ENCODE measurements around the gene ACSS1. TPM values are rescaled to one million over a fixed set of nuclear protein-coding genes. Genes with fewer than 3 reads are reported as not detected.

The ACSS1 gene
- total RNA-seq, 1 experiment from 2014 or later = 1.5 TPM

- Mint-ChIP-seq H3K4me3 (no peak overlapping the region), H3K4me1 (peaks cover 35% of the 10 kb centered on the region), H3K9me3 (no peaks in the 10 kb centered on the region), H3K27ac (no peak overlapping the region), H3K27me3 (ENCODE audit: low read depth) (peaks cover 60% of the 10 kb centered on the region), H3K36me3 (no peaks in the 10 kb centered on the region)
- TF ChIP-seq ZMAT4 (CRISPR knock-in tag; IDR thresholded peaks at IDR 0.05) (no peak), E2F4 (CRISPR knock-in tag; IDR thresholded peaks at IDR 0.05; ENCODE audit: borderline replicate concordance, low read depth) (no peak), ZNF512 (CRISPR knock-in tag; IDR thresholded peaks at IDR 0.05; ENCODE audit: borderline replicate concordance) (no peak), TCF7 (CRISPR knock-in tag; IDR thresholded peaks at IDR 0.05; ENCODE audit: low read depth) (no peak), FOXK1 (CRISPR knock-in tag; IDR thresholded peaks at IDR 0.05) (no peak), JUN (CRISPR knock-in tag; IDR thresholded peaks at IDR 0.05) (no peak), GABPB1 (CRISPR knock-in tag; IDR thresholded peaks at IDR 0.05) (no peak), USF1 (CRISPR knock-in tag; IDR thresholded peaks at IDR 0.05) (no peak), ZNF423 (CRISPR knock-in tag; IDR thresholded peaks at IDR 0.05) (no peak), STAT6 (CRISPR knock-in tag; conservative IDR thresholded peaks at IDR 0.05; ENCODE audit: low read depth) (no peak), CREM (CRISPR knock-in tag; IDR thresholded peaks at IDR 0.05) (no peak), ZNF671 (CRISPR knock-in tag; IDR thresholded peaks at IDR 0.05) (no peak), E2F1 (CRISPR knock-in tag; IDR thresholded peaks at IDR 0.05) (no peak), KAT7 (CRISPR knock-in tag; IDR thresholded peaks at IDR 0.05; ENCODE audit: borderline replicate concordance) (no peak), ZNF263 (CRISPR knock-in tag; IDR thresholded peaks at IDR 0.05; ENCODE audit: low read depth) (no peak)
- ChIA-PET CTCF (no interaction called here), POLR2A (interaction anchor here (0.6 kb wide), 1 partner anchor 327 kb away, joined by 3 read pairs; no protein-coding TSS in a partner anchor)
- ATAC-seq (no peak), DNase-seq (ENCODE audit: low spot score) (no peak)
These were observed 29.4 kb upstream of the ACSS1 start for GRCh38 chr20:25087186-25087929.

- Mint-ChIP-seq H3K36me3 (no peaks in the 10 kb centered on the region), H3K9me3 (no peaks in the 10 kb centered on the region), H3K4me1 (peaks cover 26% of the 10 kb centered on the region), H3K27me3 (ENCODE audit: low read depth) (peaks cover 72% of the 10 kb centered on the region), H3K4me3 (no peak overlapping the region), H3K27ac (no peak overlapping the region)
- TF ChIP-seq ZNF219 (CRISPR knock-in tag; IDR thresholded peaks at IDR 0.05; ENCODE audit: borderline replicate concordance) = no peak
- TF ChIP-seq ZNF317 (CRISPR knock-in tag; IDR thresholded peaks at IDR 0.05; ENCODE audit: borderline replicate concordance, low read depth) = no peak
- TF ChIP-seq ETV6 (CRISPR knock-in tag; IDR thresholded peaks at IDR 0.05) = no peak
- TF ChIP-seq NFYB (CRISPR knock-in tag; conservative IDR thresholded peaks at IDR 0.05; ENCODE audit: low read depth) = no peak
- no peak for DNase-seq (ENCODE audit: low spot score)
- no peak for ATAC-seq
- CTCF ChIA-PET = interaction anchor here (0.7 kb wide), 1 partner anchor 10 kb away, joined by 3 read pairs; no protein-coding TSS in a partner anchor
- POLR2A ChIA-PET = no interaction called here
These were observed 28.0 kb upstream of the ACSS1 start for GRCh38 chr20:25085756-25086495.

Measured in WTC11 (cell line).